Ascending aorta (tissue), 2 donors: ENCODE measurements around the gene PIPOX. TPM values are rescaled to one million over a fixed set of nuclear protein-coding genes. Genes with fewer than 3 reads are reported as not detected.

Experiments used
- DNase-seq, 2 donors: peaks; one replicate each; pipeline ENCODE4 v3.0.0-alpha.2; 2019; ENCODE audit warnings: low spot score in 2 of 2
- H3K27ac ChIP-seq, 2 donors: fragments of 200-600 bp; sonication (generic); one replicate each; pipeline ENCODE4 v1.5.1; 2016 to 2017; ENCODE audit warnings: mild to moderate bottlenecking in 1 of 2
- H3K27me3 ChIP-seq: fragments of 200-600 bp; sonication (generic); one replicate; pipeline ENCODE4 v1.5.1; 2017
- H3K36me3 ChIP-seq, 2 donors: fragments of 200-600 bp; sonication (generic); one replicate each; pipeline ENCODE4 v1.5.1; 2016
- H3K4me1 ChIP-seq, 2 donors: fragments of 200-600 bp; sonication (generic); one replicate each; pipeline ENCODE4 v1.5.1; 2016 to 2017; ENCODE audit warnings: mild to moderate bottlenecking in 1 of 2
- H3K4me3 ChIP-seq, 2 donors: fragments of 200-600 bp; sonication (generic); one replicate each; pipeline ENCODE4 v1.5.1; 2016 to 2017; ENCODE audit warnings: mild to moderate bottlenecking in 1 of 2
- H3K9me3 ChIP-seq, 2 donors: fragments of 200-600 bp; sonication (generic); one replicate each; pipeline ENCODE4 v1.5.1; 2016
- intact Hi-C: fragments of 100-400 bp; cut with DNase I; formaldehyde crosslinking; loops from one replicate; pipeline ENCODE4 v1.15.1; 2023
- total RNA-seq: library from RNA; depleted of rRNA; stranded (reverse); fragments of >200 nt; gene quantifications from one replicate; pipeline ENCODE4 v1.1.0, GENCODE V29; 2016
- TF ChIP-seq, protein P1 (sequence below), 3 experiments: fragments of 200-600 bp in 2 of 3; fragments of 450-650 bp in 1 of 3; sonication (generic) in 2 of 3; IDR thresholded peaks; one replicate each; pipeline ENCODE4 v1.5.1; 2016 to 2019; ENCODE audit warnings: antibody characterized with exemption in 3 of 3, mild to moderate bottlenecking in 1 of 3, moderate library complexity in 1 of 3

PIPOX gene
- total RNA-seq, 1 donor from 2014 or later: not detected

DNA sequence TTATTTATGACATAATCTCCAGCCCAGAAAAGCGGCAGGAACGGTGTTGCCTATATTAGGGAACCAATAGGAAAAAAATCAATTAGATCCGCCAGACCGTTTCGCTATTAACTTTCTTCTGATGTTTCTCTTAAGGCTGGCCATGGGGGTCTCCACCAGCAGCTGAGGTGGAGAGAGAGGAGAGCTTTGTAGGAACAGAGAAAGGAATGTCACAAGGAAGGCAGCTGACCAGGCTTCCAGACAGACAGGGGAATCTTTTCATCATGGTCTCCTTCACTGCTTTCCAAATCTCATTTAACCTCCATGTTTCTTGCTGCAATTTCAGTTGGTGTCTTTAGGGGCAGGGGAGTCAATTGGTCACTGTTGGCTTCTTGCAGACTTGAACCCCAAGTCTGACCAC lies 28.2 kb upstream of the PIPOX start:
- TF ChIP-seq, protein P1, sequence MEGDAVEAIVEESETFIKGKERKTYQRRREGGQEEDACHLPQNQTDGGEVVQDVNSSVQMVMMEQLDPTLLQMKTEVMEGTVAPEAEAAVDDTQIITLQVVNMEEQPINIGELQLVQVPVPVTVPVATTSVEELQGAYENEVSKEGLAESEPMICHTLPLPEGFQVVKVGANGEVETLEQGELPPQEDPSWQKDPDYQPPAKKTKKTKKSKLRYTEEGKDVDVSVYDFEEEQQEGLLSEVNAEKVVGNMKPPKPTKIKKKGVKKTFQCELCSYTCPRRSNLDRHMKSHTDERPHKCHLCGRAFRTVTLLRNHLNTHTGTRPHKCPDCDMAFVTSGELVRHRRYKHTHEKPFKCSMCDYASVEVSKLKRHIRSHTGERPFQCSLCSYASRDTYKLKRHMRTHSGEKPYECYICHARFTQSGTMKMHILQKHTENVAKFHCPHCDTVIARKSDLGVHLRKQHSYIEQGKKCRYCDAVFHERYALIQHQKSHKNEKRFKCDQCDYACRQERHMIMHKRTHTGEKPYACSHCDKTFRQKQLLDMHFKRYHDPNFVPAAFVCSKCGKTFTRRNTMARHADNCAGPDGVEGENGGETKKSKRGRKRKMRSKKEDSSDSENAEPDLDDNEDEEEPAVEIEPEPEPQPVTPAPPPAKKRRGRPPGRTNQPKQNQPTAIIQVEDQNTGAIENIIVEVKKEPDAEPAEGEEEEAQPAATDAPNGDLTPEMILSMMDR (IDR thresholded peaks at IDR 0.05): no peak
- no peak for DNase-seq
- Histone ChIP-seq H3K9me3 (no peaks in the 10 kb centered on the region), H3K36me3 (no peaks in the 10 kb centered on the region), H3K27me3 (no peaks in the 10 kb centered on the region), H3K4me1 (no peaks in the 10 kb centered on the region), H3K27ac (no peak overlapping the region), H3K4me3 (no peak overlapping the region)
- intact Hi-C loops: no loop called here

DNA sequence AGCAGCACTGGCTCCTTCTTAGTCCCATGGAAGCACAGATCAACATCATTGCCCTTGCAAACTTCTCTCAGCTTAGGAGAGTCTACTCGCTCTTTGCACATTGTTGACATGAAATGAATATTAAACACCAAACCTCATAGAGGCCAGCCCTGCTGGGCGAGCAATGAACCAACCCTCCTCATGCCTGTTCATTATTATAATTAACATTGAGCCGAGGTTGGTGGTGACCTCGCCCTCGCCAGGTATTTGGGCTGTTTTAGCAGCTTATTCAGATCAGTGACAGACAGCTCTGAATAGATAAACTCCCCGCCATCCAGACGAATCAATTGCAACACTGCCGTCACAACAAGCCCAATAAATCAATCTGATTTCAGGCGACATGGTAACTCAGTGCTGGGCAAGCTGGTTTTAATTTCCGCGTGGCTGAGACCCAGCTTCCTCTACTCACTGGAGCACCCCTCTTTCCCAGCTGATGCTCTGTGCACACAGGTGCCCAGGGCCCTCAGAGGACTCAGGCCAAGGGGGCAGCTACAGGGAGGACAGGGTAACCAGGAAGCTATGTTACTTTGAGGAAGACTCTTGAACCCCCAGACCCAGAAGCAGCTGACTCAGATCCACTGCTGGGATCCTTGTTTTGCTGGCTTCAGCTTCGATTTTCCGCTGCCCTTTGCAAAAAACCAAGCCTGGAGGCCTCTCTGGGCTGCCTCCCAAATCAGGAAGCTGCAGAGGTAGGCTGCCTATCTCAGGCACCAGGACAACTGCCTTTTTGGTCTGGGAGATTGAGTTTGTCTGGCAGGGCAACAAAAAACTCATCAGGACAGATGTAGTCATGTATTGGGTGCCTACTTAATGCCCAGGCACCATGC lies 26.4 kb upstream of the PIPOX start:
- TF ChIP-seq, protein P1 (IDR thresholded peaks at IDR 0.05): no peak
- no peaks in the 10 kb centered on the region for H3K27me3 ChIP-seq
- H3K36me3 ChIP-seq: no peaks in the 10 kb centered on the region
- H3K27ac ChIP-seq: no peak overlapping the region
- no peak for DNase-seq
- H3K4me3 ChIP-seq: no peak overlapping the region
- no peaks in the 10 kb centered on the region for H3K4me1 ChIP-seq
- H3K9me3 ChIP-seq: no peaks in the 10 kb centered on the region
- intact Hi-C loops: no loop called here

DNA sequence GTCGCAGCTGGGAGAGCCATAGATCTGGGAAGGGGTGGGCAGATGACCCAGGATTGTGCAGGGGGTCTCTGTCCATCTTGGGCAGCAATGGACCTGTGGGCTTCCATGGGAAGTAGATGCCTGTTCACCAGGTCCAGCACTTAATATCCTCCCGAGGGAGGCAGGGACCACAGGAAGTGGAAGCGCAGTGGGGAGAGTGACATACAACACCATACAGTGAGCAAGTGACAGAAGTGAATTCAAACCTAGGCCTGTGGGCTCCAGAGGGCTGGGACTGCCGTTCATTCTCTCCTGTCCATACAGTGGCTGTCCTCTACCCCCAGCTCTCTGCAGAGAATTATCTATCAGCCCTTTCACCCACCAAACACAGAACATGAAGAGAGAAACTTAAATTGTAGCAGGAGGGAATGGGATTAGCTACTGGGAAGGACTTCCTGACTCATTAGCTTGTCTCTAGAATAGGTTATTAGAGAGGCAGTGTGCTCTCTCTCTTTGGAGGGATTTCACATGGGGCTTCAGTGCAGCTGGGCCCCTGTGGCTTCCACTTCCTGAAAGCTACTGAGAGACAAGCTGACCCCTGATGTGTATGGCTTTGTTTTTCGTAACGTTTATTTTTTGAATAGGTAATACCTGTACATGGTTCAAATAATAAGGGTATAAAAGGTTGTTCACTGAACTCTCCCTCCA lies 24.0 kb upstream of the PIPOX start:
- TF ChIP-seq, protein P1 (IDR thresholded peaks at IDR 0.05): no peak

DNA sequence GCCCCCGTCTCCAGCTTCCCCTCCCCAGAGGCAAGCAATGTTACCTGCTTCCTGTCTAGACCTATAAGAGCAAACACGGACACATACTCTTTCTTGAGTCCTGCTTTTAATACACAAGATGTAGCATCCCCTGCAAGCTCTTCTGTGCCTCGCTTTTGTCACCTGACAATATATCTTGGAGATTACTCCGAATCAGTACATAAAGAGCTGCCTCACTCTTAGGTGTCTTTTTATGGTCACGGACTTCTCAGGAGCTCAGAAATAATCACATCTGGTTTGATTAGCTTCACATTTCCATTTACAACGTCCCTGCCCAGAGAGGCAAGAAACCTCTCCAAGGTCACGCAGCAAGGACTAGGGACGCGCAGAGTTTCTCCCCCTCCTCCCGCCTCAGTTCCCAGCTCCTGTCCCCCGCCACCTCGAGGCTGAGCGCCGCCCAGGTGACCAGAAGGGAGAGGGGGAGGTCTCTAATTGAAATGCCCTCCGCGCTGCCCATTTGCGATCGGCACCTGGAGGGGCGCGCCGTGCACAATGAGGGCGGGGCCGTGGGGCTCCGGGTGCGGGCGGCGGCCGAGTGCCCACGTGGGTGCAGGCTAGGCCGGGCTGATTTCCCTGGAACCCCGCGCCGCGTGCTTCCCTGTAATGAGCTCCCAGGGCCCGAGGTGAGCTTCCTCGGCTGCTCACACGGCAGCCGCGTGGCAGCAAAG lies 23.3 kb upstream of the PIPOX start:
- TF ChIP-seq, protein P1 (IDR thresholded peaks at IDR 0.05): no peak
- no peak for DNase-seq
- intact Hi-C loops: no loop called here
- Histone ChIP-seq H3K9me3 (no peaks in the 10 kb centered on the region), H3K4me3 (no peak overlapping the region), H3K36me3 (no peaks in the 10 kb centered on the region), H3K4me1 (no peaks in the 10 kb centered on the region), H3K27ac (no peak overlapping the region), H3K27me3 (no peaks in the 10 kb centered on the region)

More for the DNA sequence above, 24.0 kb upstream of the PIPOX start:
- DNase-seq: no peak
- Histone ChIP-seq H3K36me3 (no peaks in the 10 kb centered on the region), H3K9me3 (no peaks in the 10 kb centered on the region), H3K4me3 (no peak overlapping the region), H3K4me1 (no peaks in the 10 kb centered on the region), H3K27ac (no peak overlapping the region), H3K27me3 (no peaks in the 10 kb centered on the region)
- intact Hi-C loops: no loop called here

DNA sequence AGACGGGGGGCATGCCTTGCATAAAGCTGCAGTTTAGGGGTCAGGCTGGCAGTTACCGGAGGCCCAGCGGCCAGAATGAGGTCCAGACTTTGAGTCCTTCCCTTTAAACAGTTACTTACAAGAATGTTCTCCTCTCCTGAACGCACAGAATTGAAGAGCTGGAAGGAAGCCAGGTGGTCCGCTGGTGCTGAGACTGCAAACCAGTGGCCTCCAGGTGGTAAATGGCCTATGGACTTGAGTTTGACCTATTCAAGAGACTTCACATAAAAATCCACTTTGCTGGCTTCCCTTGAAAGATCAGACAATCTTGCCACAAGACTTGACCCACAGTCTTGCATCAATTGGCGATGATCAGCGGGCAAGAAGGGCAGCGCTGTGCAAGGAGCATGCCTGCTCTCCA lies 22.4 kb upstream of the PIPOX start:
- DNase-seq: no peak
- no peaks in the 10 kb centered on the region for H3K27me3 ChIP-seq
- no peaks in the 10 kb centered on the region for H3K4me1 ChIP-seq
- H3K36me3 ChIP-seq: no peaks in the 10 kb centered on the region
- TF ChIP-seq, protein P1 (IDR thresholded peaks at IDR 0.05): no peak
- H3K27ac ChIP-seq: no peak overlapping the region
- intact Hi-C loops: no loop called here
- no peaks in the 10 kb centered on the region for H3K9me3 ChIP-seq
- H3K4me3 ChIP-seq: no peak overlapping the region
